ENCODE data around the gene MTLN.
"Not testable (repeated sequence)": the region's sequence is repeated elsewhere in the genome, so short reads cannot be mapped to it uniquely, and the experiment has no call there.

The MTLN gene

DNA sequence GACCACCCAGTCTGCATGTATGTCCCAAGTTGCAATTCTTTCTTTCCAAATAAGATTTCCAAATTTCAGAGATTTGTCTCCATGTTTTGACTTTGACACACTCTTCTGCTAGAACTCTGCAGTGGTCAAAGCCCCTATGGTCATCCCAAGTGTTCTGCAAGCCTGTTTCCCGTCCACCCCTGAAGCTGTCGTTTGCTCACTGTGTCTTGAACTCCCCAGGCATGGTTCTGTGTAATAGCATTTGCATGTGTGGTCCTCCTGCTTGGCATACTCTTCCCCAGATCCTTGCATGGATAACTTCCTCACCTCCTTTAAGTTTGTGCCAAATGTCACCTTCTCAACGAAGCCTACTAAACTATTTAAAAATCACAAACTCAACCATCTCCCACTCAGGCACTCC is 3.9 kb upstream of the MTLN start:
- Histone ChIP-seq H3K9me3 (ENCODE audit: control extremely low read depth in 1 of 5, control insufficient read depth in 4 of 5, insufficient read depth in 2 of 5, low read depth in 1 of 5, low read length in 4 of 5) (peaks cover 0 to 16% (median 7%) of the 10 kb centered on the region in 5 experiments), H3K27ac (ENCODE audit: insufficient read depth in 1 of 2, low read depth in 1 of 2, low read length in 2 of 2, poor library complexity in 1 of 2, severe bottlenecking in 2 of 2) (no peak overlapping the region), H3K4me1 (ENCODE audit: control extremely low read depth in 1 of 4, control insufficient read depth in 4 of 4, insufficient read depth in 4 of 4, low read length in 3 of 4) (peaks cover 0 to 10% (median 4%) of the 10 kb centered on the region in 4 experiments), H3K27me3 (replicated peaks in 2 of 5; ENCODE audit: control insufficient read depth in 4 of 5, insufficient read depth in 5 of 5, low read length in 4 of 5) (peaks cover 0 to 17% (median 9%) of the 10 kb centered on the region in 5 experiments), H3K36me3 (ENCODE audit: control insufficient read depth in 4 of 4, insufficient read depth in 4 of 4, low read length in 3 of 4) (no peaks in the 10 kb centered on the region), H3K4me3 (ENCODE audit: control insufficient read depth in 1 of 7, extremely low read depth in 1 of 7, insufficient read depth in 4 of 7, low read depth in 2 of 7, low read length in 6 of 7) (no peak overlapping the region)
- DNase-seq, result no peak
- WGBS (ENCODE audit: insufficient coverage), result 78% methylated on average over 3 of the region's 3 CpGs
- ChIA-PET POLR2A (no interaction called here), CTCF (no interaction called here)

DNA sequence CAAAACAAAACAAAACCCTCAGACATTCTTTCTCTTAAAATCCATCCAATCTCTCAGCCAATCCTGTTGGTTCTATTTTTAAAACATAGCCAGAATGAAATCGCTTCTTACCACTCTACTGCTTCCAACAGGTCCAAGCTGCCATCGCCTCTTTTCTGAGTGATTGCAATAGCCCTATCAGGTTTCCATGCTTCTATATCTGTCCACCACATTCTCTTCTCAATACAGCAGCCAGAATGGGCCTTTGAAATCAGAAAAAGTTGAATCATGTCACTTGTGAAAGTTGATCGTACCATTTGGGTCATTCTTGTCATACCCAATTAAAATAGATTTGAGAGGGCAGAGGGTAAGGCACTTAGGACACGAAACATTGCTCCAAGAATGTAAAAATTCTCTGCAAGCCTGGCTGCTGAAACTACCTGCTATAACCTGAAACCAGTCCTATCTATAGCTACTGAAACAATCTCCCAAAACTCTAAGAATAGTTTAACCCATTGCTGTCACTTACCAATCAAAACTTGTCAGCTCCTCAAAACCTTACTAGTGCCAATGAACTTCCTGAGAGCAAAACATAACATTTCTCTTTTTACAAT is 3.3 kb upstream of the MTLN start:
- Histone ChIP-seq H3K4me1 (ENCODE audit: control extremely low read depth in 1 of 4, control insufficient read depth in 4 of 4, insufficient read depth in 4 of 4, low read length in 3 of 4) (peaks cover 0 to 13% (median 5%) of the 10 kb centered on the region in 4 experiments), H3K36me3 (ENCODE audit: control insufficient read depth in 4 of 4, insufficient read depth in 4 of 4, low read length in 3 of 4) (no peaks in the 10 kb centered on the region), H3K4me3 (ENCODE audit: control insufficient read depth in 1 of 7, extremely low read depth in 1 of 7, insufficient read depth in 4 of 7, low read depth in 2 of 7, low read length in 6 of 7) (no peak overlapping the region), H3K27ac (ENCODE audit: insufficient read depth in 1 of 2, low read depth in 1 of 2, low read length in 2 of 2, poor library complexity in 1 of 2, severe bottlenecking in 2 of 2) (no peak overlapping the region), H3K9me3 (ENCODE audit: control extremely low read depth in 1 of 5, control insufficient read depth in 4 of 5, insufficient read depth in 2 of 5, low read depth in 1 of 5, low read length in 4 of 5) (peaks cover 0 to 16% (median 7%) of the 10 kb centered on the region in 5 experiments), H3K27me3 (replicated peaks in 2 of 5; ENCODE audit: control insufficient read depth in 4 of 5, insufficient read depth in 5 of 5, low read length in 4 of 5) (peaks cover 0 to 15% (median 9%) of the 10 kb centered on the region in 5 experiments)
- no peak for DNase-seq
- ChIA-PET CTCF (no interaction called here), POLR2A (no interaction called here)
- WGBS (ENCODE audit: insufficient coverage), result 100% methylated on average over 3 of the region's 4 CpGs

- POLR2A ChIA-PET, result no interaction called here
- DNase-seq, result no peak
- Histone ChIP-seq H3K4me3 (ENCODE audit: control insufficient read depth in 1 of 7, extremely low read depth in 1 of 7, insufficient read depth in 4 of 7, low read depth in 2 of 7, low read length in 6 of 7) (no peak overlapping the region), H3K4me1 (ENCODE audit: control extremely low read depth in 1 of 4, control insufficient read depth in 4 of 4, insufficient read depth in 4 of 4, low read length in 3 of 4) (peaks cover 0 to 13% (median 5%) of the 10 kb centered on the region in 4 experiments), H3K36me3 (ENCODE audit: control insufficient read depth in 4 of 4, insufficient read depth in 4 of 4, low read length in 3 of 4) (peaks cover 0 to 4% (median 1%) of the 10 kb centered on the region in 4 experiments), H3K9me3 (ENCODE audit: control extremely low read depth in 1 of 5, control insufficient read depth in 4 of 5, insufficient read depth in 2 of 5, low read depth in 1 of 5, low read length in 4 of 5) (peaks cover 0 to 16% (median 7%) of the 10 kb centered on the region in 5 experiments), H3K27ac (ENCODE audit: insufficient read depth in 1 of 2, low read depth in 1 of 2, low read length in 2 of 2, poor library complexity in 1 of 2, severe bottlenecking in 2 of 2) (no peak overlapping the region), H3K27me3 (replicated peaks in 2 of 5; ENCODE audit: control insufficient read depth in 4 of 5, insufficient read depth in 5 of 5, low read length in 4 of 5) (peaks cover 0 to 15% (median 9%) of the 10 kb centered on the region in 5 experiments)
- WGBS (ENCODE audit: insufficient coverage), result no CpG with 5 or more reads among the region's 2 CpGs
- CTCF ChIA-PET, result interaction anchor here (0.7 kb wide), 1 partner anchor 8 kb away, joined by 3 read pairs; no protein-coding TSS in a partner anchor
These were observed 2.7 kb upstream of the MTLN start for GRCh38 chr2:110215091-110215490.

DNA sequence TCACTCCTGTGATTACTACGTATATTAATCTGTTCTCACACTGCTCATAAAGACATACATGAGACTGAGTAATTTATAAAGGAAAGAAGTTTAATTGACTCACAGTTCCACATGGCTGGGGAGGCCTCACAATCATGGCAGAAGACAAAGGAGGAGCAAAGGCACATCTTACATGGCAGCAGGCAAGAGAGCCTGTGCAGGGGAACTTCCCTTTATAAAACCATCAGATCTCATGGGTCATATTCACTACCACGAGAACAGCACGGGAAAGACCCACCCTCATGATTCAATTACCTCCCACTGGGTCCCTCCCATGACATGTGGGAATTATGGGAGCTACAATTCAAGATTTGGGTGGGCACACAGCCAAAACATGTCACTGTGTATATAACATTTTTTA is 1.2 kb upstream of the MTLN start:
- H3K27ac ChIP-seq (ENCODE audit: insufficient read depth in 1 of 2, low read depth in 1 of 2, low read length in 2 of 2, poor library complexity in 1 of 2, severe bottlenecking in 2 of 2); CTCF ChIA-PET; DNase-seq; H3K4me3 ChIP-seq (ENCODE audit: control insufficient read depth in 1 of 7, extremely low read depth in 1 of 7, insufficient read depth in 4 of 7, low read depth in 2 of 7, low read length in 6 of 7); POLR2A ChIA-PET: not testable (repeated sequence)
- peaks cover 0 to 16% (median 7%) of the 10 kb centered on the region in 5 experiments for H3K9me3 ChIP-seq (ENCODE audit: control extremely low read depth in 1 of 5, control insufficient read depth in 4 of 5, insufficient read depth in 2 of 5, low read depth in 1 of 5, low read length in 4 of 5)
- 100% methylated on average over 1 of the region's 3 CpGs for WGBS (ENCODE audit: insufficient coverage)
- peaks cover 4 to 18% (median 6%) of the 10 kb centered on the region in 4 experiments for H3K36me3 ChIP-seq (ENCODE audit: control insufficient read depth in 4 of 4, insufficient read depth in 4 of 4, low read length in 3 of 4)
- peaks cover 0 to 13% (median 5%) of the 10 kb centered on the region in 5 experiments for H3K27me3 ChIP-seq (replicated peaks in 2 of 5; ENCODE audit: control insufficient read depth in 4 of 5, insufficient read depth in 5 of 5, low read length in 4 of 5)
- peaks cover 0 to 13% (median 5%) of the 10 kb centered on the region in 4 experiments for H3K4me1 ChIP-seq (ENCODE audit: control extremely low read depth in 1 of 4, control insufficient read depth in 4 of 4, insufficient read depth in 4 of 4, low read length in 3 of 4)

GRCh38 chr2:110205660-110206455 is 6.5 kb downstream of the MTLN start:
- Histone ChIP-seq H3K27ac (ENCODE audit: insufficient read depth in 1 of 2, low read depth in 1 of 2, low read length in 2 of 2, poor library complexity in 1 of 2, severe bottlenecking in 2 of 2) (peak overlapping the region in 1 of 2 experiments; percentile 83), H3K4me1 (ENCODE audit: control extremely low read depth in 1 of 4, control insufficient read depth in 4 of 4, insufficient read depth in 4 of 4, low read length in 3 of 4) (peaks cover 7 to 16% (median 12%) of the 10 kb centered on the region in 4 experiments), H3K36me3 (ENCODE audit: control insufficient read depth in 4 of 4, insufficient read depth in 4 of 4, low read length in 3 of 4) (peaks cover 4 to 18% (median 6%) of the 10 kb centered on the region in 4 experiments), H3K27me3 (replicated peaks in 2 of 5; ENCODE audit: control insufficient read depth in 4 of 5, insufficient read depth in 5 of 5, low read length in 4 of 5) (no peaks in the 10 kb centered on the region), H3K4me3 (ENCODE audit: control insufficient read depth in 1 of 7, extremely low read depth in 1 of 7, insufficient read depth in 4 of 7, low read depth in 2 of 7, low read length in 6 of 7) (peak overlapping the region in 2 of 7 experiments; percentile 79 to 84), H3K9me3 (ENCODE audit: control extremely low read depth in 1 of 5, control insufficient read depth in 4 of 5, insufficient read depth in 2 of 5, low read depth in 1 of 5, low read length in 4 of 5) (no peaks in the 10 kb centered on the region)
- CTCF ChIA-PET, result no interaction called here
- POLR2A ChIA-PET, result no interaction called here
- 54% methylated on average over 2 of the region's 3 CpGs for WGBS (ENCODE audit: insufficient coverage)
- DNase-seq, result peak in 2 of 3 donors; percentile 50 to 74

GRCh38 chr2:110204408-110205385 is 7.7 kb downstream of the MTLN start, which contains the start of gene NPHP1:
Gene NPHP1 (minus strand): TSS chr2:110205013. CDS start chr2:110204968, 45 bp downstream.
- Histone ChIP-seq H3K4me1 (ENCODE audit: control extremely low read depth in 1 of 4, control insufficient read depth in 4 of 4, insufficient read depth in 4 of 4, low read length in 3 of 4) (peaks cover 7 to 16% (median 12%) of the 10 kb centered on the region in 4 experiments), H3K9me3 (ENCODE audit: control extremely low read depth in 1 of 5, control insufficient read depth in 4 of 5, insufficient read depth in 2 of 5, low read depth in 1 of 5, low read length in 4 of 5) (no peaks in the 10 kb centered on the region), H3K27me3 (replicated peaks in 2 of 5; ENCODE audit: control insufficient read depth in 4 of 5, insufficient read depth in 5 of 5, low read length in 4 of 5) (no peaks in the 10 kb centered on the region), H3K4me3 (ENCODE audit: control insufficient read depth in 1 of 7, extremely low read depth in 1 of 7, insufficient read depth in 4 of 7, low read depth in 2 of 7, low read length in 6 of 7) (peak within 1 kb of the TSS; percentile 55 to 87 (median 80)), H3K27ac (ENCODE audit: insufficient read depth in 1 of 2, low read depth in 1 of 2, low read length in 2 of 2, poor library complexity in 1 of 2, severe bottlenecking in 2 of 2) (peak within 1 kb of the TSS; percentile 61 to 83), H3K36me3 (ENCODE audit: control insufficient read depth in 4 of 4, insufficient read depth in 4 of 4, low read length in 3 of 4) (peaks cover 0 to 10% (median 4%) of the 10 kb centered on the region in 4 experiments)
- ChIA-PET CTCF (no interaction called here), POLR2A (no interaction called here)
- DNase-seq, result peak; percentile 75 to 82 (median 76)
- 2% methylated on average over 21 of the region's 43 CpGs for whole genome bisulfite sequencing (ENCODE audit: insufficient coverage)

All from common myeloid progenitor, CD34-positive (primary cell).